GM13977 (cell line): ENCODE measurements around the gene CXCL12.

Source experiments
- DNase-seq: peaks from one replicate; pipeline ENCODE4 v3.0.0; 2012; ENCODE audit warnings: low spot score
- in situ Hi-C: fragments of 300-500 bp; cut with MboI; formaldehyde crosslinking; loops from one replicate; pipeline ENCODE4 v1.12.0; 2022; ENCODE audit warnings: low sequenced_read_pairs, low pct_unique_long_range_greater_than_20kb, mixed read lengths, inconsistent platforms; ENCODE audit not compliant: unreplicated experiment
- TF ChIP-seq, protein P1 (sequence below): IDR thresholded peaks from 2 replicates; pipeline ENCODE4 v1.5.1; 2012; ENCODE audit warnings: mild to moderate bottlenecking, control low read depth; ENCODE audit not compliant: insufficient read depth; ENCODE audit errors: extremely low read depth, missing control alignments

The CXCL12 gene

DNA sequence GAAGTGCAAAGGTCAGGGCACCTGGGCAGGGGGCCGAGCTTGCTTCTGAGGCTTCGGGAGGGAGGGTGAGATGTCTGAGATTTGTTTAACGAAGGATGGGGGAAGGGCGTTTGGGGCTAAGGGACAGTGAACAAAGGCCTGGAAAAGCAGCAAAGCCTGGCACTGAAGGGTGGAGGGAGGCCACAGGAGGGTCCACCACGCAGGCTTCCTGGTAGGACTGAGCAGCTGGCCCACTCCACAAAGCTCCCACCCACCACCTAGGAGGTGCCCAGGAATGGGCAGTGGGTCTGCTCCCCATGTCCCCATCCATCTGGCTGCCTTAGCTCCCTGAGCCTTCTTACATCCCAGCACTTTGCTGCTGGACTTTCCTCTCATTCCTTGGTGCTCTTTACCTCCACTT, 39.4 kb upstream of the CXCL12 start:
- TF ChIP-seq, protein P1, sequence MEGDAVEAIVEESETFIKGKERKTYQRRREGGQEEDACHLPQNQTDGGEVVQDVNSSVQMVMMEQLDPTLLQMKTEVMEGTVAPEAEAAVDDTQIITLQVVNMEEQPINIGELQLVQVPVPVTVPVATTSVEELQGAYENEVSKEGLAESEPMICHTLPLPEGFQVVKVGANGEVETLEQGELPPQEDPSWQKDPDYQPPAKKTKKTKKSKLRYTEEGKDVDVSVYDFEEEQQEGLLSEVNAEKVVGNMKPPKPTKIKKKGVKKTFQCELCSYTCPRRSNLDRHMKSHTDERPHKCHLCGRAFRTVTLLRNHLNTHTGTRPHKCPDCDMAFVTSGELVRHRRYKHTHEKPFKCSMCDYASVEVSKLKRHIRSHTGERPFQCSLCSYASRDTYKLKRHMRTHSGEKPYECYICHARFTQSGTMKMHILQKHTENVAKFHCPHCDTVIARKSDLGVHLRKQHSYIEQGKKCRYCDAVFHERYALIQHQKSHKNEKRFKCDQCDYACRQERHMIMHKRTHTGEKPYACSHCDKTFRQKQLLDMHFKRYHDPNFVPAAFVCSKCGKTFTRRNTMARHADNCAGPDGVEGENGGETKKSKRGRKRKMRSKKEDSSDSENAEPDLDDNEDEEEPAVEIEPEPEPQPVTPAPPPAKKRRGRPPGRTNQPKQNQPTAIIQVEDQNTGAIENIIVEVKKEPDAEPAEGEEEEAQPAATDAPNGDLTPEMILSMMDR = no peak
- in situ Hi-C loops = no loop called here
- no peak for DNase-seq

DNA sequence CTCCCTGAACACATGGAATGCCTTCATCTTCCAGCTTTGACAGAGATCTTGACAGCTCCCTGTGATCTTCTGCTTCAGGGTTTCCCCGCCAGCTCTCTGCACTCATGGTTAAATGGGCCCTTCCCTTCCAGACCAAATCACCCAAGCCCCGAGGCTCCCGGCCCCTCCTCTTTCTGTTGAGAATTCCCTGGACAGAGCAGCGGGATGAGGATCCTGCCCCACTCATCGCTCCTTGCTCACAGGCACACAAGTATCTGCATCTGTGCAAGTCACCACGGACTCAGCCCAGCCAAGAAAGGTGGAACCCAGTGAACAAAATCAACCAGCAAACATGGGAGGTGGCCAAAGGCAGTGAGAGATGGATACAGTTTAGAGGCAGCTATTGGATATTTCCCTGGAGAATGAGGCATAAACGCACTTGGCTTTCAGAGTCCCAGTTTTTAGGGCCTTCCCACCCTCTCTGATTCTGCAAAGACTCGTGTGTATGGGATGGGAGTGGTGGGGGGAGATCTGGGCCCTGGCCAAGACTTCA, 37.7 kb upstream of the CXCL12 start:
- DNase-seq = no peak

GRCh38 chr10:44422153-44422552, 37.3 kb upstream of the CXCL12 start:
- in situ Hi-C loops = no loop called here
- no peak for DNase-seq
- TF ChIP-seq, protein P1 = no peak

More for the DNA sequence above, 37.7 kb upstream of the CXCL12 start:
- in situ Hi-C loops = no loop called here
- TF ChIP-seq, protein P1 = no peak

GRCh38 chr10:44419790-44420549, 35.1 kb upstream of the CXCL12 start:
- DNase-seq = no peak
- in situ Hi-C loops = no loop called here
- TF ChIP-seq, protein P1 = no peak

- in situ Hi-C loops = no loop called here
- TF ChIP-seq, protein P1 = no peak
- no peak for DNase-seq
These were observed 33.7 kb upstream of the CXCL12 start for GRCh38 chr10:44418637-44419036.

DNA sequence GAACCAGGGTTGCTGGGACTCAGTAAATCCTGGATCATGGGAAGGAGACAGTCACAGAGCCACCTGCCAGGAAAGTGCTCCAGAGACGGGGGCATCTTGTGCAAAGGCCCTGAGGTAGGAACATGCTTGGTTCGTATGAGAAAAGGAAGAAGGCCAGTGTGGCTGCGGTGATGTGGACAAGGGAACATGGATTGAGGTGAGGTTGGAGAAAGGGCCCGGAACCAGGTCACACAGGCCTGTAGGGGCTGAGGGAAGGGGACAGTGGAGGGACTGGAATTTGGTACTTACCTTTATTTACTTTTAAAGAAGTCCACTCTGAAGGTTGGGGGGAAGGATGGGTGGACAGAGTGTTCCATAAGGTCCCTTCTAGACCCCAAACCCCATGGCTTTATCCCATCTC, 32.9 kb upstream of the CXCL12 start:
- DNase-seq = no peak
- TF ChIP-seq, protein P1 = no peak
- in situ Hi-C loops = no loop called here
